Measurements from ENCODE around the gene KLHDC1.

DNA sequence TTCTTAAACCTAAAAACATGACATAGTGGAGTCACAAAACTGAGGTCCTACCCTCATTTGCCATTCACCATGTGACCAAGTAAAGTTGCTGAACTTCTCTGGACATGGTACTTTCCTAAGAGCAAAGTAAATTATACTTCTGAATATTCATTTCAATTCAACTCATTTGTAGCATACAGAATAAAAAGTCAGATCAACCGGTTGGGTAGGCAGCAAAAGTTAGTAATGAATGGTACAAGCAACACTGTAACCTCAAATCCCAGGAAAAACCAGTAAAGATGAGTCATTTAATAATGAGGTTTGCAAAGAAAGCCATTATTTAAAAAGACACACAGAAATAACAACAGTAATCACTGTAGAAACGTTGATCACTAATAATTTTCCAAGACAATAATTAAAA lies 13.6 kb upstream of the KLHDC1 start:
- TF ChIP-seq, protein P1, sequence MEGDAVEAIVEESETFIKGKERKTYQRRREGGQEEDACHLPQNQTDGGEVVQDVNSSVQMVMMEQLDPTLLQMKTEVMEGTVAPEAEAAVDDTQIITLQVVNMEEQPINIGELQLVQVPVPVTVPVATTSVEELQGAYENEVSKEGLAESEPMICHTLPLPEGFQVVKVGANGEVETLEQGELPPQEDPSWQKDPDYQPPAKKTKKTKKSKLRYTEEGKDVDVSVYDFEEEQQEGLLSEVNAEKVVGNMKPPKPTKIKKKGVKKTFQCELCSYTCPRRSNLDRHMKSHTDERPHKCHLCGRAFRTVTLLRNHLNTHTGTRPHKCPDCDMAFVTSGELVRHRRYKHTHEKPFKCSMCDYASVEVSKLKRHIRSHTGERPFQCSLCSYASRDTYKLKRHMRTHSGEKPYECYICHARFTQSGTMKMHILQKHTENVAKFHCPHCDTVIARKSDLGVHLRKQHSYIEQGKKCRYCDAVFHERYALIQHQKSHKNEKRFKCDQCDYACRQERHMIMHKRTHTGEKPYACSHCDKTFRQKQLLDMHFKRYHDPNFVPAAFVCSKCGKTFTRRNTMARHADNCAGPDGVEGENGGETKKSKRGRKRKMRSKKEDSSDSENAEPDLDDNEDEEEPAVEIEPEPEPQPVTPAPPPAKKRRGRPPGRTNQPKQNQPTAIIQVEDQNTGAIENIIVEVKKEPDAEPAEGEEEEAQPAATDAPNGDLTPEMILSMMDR (IDR thresholded peaks at IDR 0.05), result no peak
- TF ChIP-seq POLR2A (IDR thresholded peaks at IDR 0.05), result no peak

Data from testis (tissue), 2 donors.